Transverse colon (tissue), 4 donors: ENCODE results near the gene ENPP3.

ENCODE experiments used
- CTCF ChIP-seq, 5 experiments: fragments of 200-600 bp in 3 of 5; fragments of 450-650 bp in 2 of 5; sonication (generic) in 3 of 5; IDR thresholded peaks; 1 replicate in 2 of 5; 2 replicates in 3 of 5; pipeline ENCODE4 v1.5.1; 2016 to 2017; ENCODE audit warnings: antibody characterized with exemption in 5 of 5, inconsistent platforms in 3 of 5, mild to moderate bottlenecking in 2 of 5, moderate library complexity in 1 of 5
- EP300 ChIP-seq: sonication (generic); formaldehyde crosslinking; IDR thresholded peaks from one replicate; pipeline ENCODE4 v1.6.1; 2017; ENCODE audit warnings: antibody characterized with exemption, low read depth
- POLR2A ChIP-seq: fragments of 450-650 bp; IDR thresholded peaks from one replicate; pipeline ENCODE4 v1.6.1; 2016; ENCODE audit warnings: antibody characterized with exemption, mild to moderate bottlenecking, moderate library complexity
- POLR2AphosphoS5 ChIP-seq, 3 donors: sonication (generic); formaldehyde crosslinking; IDR thresholded peaks; one replicate each; pipeline ENCODE4 v1.6.1; 2016; ENCODE audit warnings: antibody characterized with exemption in 3 of 3

- TF ChIP-seq POLR2AphosphoS5 (IDR thresholded peaks at IDR 0.05), result no peak
- TF ChIP-seq CTCF (IDR thresholded peaks at IDR 0.05), result no peak
- TF ChIP-seq POLR2A, result no peak
- no peak for TF ChIP-seq EP300
Measured at GRCh38 chr6:131592935-131593334, 44.2 kb upstream of the ENPP3 start.
